GM21825 (cell line): ENCODE measurements around the gene SNTG2.
"Not testable (repeated sequence)": the region's sequence is repeated elsewhere in the genome, so short reads cannot be mapped to it uniquely, and the experiment has no call there.

Experiments
- ATAC-seq: cut with Tn5 transposase; IDR thresholded peaks from one replicate; pipeline ENCODE4 v1.9.1; 2021; ENCODE audit warnings: mild to moderate bottlenecking, moderate library complexity; ENCODE audit not compliant: unreplicated experiment

The SNTG2 gene

DNA sequence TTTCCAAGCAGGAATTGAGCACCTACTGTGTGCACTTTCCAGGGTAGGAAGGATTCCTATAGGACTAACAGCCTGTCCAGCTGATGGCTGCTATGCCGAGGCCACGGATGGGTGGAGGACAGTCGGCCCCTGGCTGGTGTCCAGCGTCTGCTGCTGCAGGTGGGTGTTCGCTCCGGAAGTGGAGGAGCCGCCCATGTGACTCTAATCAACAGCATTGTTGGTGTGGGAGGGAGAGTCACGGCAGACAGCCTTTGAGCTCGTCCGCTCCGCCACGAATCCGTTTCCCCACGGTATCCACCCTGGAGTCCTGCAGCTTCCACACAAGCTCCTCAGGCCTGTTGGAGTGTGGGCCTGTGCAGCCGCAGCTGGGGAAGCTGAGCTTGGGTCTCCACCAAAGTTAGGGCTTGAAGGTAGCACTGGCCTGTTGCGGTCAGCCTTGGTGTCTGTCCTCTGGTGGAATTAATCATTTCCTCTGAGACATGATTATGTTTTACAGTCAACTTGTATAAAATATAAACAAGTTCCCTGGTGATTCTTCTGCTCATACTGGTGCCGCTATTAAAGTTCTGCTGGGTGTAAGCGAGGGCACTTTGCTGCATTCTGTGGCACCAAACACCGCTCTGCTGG is 276.7 kb downstream of the SNTG2 start:
- ATAC-seq, result no peak

DNA sequence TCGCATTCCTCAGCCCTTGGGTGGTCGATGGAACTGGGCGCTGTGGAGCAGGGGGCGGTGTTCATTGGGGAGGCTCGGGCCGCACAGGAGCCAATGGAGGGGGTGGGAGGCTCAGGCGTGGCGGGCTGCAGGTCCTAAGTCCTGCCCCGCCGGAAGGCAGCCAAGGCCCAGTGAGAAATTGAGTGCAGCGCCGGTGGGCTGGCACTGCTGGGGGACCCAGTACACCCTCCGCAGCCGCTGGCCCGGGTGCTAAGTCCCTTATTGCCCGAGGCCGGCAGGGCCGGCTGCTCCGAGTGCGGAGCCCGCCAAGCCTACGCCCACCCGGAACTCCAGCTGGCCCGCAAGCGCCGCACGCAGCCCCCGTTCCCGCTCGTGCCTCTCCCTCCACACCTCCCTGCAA is 278.9 kb downstream of the SNTG2 start:
- ATAC-seq, result not testable (repeated sequence)

- no peak for ATAC-seq
These were observed 279.7 kb downstream of the SNTG2 start for GRCh38 chr2:1230155-1230893.

DNA sequence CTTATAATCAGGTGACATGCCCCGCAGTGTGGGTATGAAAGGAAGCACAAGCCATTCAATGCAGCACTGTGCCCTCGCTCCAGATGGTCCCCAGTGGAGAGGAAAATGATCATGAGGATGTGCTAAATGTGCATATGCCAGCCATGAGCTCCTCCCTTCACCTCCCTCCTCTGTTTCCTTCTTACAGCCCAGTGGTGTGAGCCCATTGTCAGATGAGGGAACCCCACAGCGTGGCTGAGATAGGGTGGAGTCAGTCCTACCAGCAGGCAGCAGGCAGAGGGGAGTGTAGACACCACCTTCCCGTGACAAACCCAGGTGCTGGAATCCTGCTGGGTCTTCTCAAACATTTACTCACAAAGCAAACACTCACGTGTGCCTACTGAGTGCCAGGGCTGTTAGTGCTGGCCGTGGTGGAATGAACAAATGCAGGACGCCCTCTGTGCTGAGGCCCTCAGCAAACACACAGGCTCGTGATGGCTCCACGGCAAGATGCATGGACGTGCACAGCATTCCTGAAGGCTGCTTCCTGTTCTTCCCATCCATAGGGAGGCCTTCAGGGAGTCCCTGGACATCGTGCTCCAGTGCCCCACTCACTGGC is 280.9 kb downstream of the SNTG2 start:
- no peak for ATAC-seq

GRCh38 chr2:1233281-1233680 is 282.6 kb downstream of the SNTG2 start:
- no peak for ATAC-seq

DNA sequence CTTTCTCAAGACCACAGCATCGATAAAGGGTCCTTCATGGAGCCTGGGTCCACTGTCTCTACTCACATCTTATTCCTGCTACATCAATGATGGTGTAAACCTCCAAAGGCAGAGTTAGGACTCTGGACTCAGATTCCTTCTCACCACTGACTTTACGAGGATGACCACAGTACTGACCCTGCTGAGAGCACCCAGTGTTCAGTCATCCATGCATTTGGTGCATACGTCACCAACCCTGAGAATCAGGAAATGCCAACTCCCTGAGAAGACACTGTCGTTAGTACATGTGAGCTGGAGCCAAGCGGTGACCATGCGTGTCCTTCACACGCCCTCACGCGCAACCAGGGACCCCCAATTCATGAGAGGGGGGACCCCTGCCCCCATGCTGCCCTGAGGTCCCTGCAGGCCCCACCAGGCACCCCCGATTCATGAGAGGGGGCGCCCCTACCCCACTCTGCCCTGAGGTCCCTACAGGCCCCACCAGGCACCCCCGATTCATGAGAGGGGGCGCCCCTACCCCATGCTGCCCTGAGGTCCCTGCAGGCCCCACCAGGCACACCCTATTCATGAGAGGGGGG is 284.2 kb downstream of the SNTG2 start:
- ATAC-seq, result no peak

- no peak for ATAC-seq
These were observed 285.2 kb downstream of the SNTG2 start for GRCh38 chr2:1235806-1236205.

DNA sequence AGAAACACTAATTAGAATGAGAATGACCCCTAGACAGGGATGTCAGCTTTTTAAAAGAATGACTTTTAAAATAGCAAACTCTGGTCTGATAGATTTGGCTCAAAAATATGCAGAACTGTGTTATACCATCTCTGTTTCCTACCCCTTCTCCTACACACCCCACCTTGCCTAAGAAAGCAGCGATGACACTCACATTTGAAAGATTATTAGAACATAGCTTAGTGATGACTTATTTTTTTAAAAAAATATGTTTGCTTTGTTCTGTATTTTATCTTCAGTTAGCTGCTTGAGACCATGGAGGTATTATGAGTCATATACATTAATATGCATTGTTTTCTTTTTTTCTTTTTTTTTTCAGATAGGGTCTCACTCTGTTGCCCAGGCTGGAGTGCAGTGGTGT is 286.0 kb downstream of the SNTG2 start:
- ATAC-seq, result no peak

DNA sequence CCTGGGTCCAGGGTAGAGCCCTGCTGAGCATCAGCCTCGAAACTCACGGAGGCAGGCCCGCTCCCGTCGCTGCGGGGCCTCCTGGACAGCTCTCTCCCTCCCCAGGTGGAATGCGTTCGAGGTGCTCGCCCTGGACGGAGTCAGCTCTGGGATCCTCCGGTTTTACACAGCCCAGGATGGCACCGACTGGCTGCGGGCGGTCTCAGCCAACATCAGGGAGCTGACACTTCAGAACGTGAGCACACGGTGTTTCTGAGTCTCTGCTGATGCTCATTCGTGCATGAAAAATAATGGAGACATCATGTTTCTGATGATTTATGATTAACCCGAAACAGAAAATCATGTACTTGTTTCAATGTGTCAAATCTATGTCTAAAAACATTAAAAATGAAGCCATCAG is 287.1 kb downstream of the SNTG2 start:
- ATAC-seq, result no peak

GRCh38 chr2:1238598-1239138 is 288.0 kb downstream of the SNTG2 start:
- no peak for ATAC-seq

DNA sequence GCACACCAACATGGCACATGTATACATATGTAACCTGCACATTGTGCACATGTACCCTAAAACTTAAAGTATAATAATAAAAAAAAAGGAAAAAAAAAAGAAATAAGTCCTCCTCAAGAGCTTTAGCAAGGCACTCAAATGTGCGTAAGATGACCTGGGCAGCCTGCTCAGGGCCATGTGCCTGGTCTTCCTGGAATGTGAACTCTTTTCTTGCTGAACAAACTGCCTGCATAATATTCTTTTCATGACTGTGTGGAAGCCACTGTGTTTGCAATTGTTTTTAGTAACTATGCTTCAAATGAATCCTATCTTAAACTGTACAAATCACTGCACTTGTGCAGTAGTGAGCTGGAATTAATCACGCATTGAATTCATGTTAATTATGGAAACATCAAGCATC is 294.5 kb downstream of the SNTG2 start:
- no peak for ATAC-seq

- no peak for ATAC-seq
These were observed 295.6 kb downstream of the SNTG2 start for GRCh38 chr2:1246239-1246638.

DNA sequence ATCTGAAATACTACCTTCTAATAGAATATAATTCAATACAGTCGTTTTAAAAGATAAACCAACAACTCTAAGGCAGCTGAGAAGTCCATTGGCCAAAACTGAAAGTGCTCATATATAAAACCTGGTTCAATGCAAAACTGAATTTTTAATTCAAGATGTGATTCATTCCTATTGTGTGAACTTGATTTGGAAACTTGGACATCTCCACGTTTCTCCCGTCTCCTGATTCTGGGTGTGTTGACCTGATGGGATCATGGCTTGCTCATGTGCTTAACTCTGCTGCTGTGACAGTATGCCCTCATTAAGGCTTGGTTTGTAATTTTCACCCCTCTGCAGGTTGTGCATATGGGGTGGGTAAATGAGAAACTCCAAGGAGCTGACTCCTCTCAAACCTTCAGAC is 296.3 kb downstream of the SNTG2 start:
- ATAC-seq, result no peak

GRCh38 chr2:1248187-1248586 is 297.5 kb downstream of the SNTG2 start:
- ATAC-seq, result no peak

GRCh38 chr2:1249897-1250687 is 299.4 kb downstream of the SNTG2 start:
- ATAC-seq, result no peak

DNA sequence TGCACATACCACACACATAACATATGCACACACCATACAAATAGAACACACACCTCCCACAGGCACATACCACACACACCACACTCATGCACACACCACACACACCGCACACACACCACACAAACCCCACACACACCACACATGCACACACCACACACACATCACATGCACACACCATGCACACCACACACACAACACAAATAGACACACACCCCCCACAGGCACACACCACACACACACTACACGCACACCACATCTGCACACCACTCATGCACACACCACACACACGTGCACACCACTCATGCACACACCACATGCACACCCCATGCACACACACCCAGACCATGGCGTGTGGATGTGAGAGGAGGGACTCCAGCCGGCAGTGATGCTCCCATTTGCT is 300.9 kb downstream of the SNTG2 start:
- no peak for ATAC-seq

DNA sequence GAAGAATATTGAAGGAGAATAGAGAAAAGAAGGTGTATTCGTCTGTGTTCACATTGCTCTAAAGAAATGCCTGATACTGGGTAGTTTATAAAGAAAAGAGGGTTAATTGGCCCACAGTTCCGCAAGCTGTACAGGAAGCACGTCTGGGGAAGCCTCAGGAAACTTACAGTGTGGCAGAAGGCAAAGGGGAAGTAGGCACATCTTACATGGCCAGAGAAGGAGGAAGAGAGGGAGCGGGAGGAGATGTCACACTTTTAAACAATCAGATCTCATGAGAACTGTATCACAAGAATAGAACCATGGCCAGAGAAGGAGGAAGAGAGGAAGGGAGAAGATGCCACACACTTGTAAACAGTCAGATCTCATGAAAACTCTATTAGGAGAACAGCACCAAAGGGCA is 303.0 kb downstream of the SNTG2 start:
- ATAC-seq, result no peak

- ATAC-seq, result no peak
These were observed 304.2 kb downstream of the SNTG2 start for GRCh38 chr2:1254662-1255343.

DNA sequence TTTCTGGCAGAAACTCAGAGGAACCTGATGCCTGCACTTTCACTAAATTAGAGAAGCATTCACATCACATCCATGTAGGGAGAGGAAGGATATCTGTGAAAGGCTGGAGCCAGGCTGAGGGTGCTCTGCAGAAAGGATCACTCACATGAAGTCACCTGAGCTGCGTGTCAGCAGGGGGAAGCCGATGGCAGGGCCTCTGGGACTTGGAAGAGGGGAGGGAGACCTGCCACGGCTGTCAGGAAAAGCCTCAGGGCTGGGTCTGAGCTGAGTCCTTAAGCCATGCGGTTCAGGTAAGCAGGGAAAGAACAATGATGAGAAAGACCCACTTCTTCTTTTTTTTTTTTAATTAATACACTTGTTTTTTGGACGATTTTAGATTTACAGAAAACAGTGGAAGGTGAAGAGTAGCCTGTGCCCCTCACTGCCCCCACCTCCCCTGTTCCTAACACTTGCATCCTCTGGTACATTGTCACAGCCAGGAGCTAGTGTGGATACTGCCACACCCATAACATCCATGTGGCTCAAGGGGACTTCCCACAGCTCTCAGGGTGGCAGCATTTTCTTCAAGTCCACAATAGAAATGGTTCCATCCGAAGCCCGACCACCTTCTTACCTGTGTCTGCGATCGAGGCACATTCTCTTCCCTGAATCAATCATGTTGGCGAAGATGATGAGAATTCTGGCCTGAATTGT is 306.1 kb downstream of the SNTG2 start:
- no peak for ATAC-seq

GRCh38 chr2:1257334-1257733 is 306.7 kb downstream of the SNTG2 start:
- ATAC-seq, result no peak
